ENCODE data around the gene ORM2.

ORM2 gene

DNA sequence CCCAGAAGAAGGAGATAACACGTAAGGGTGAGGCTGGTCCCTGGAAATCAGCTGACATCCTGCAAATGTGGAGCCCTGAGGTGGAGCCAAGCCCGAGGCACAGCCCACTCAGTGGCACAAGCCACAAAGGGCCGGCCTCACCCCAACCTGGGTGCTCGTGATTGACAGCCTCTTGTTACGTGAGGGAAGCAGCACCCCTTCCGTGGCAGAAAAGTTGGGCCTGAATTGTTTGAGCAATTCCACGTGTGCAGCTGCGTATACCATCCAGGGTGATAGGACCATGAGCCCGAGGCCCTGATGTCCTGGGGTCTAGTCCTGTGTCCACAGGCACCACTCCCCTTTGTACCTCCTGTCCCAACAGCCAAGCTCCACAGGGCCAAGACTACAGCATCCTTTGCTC, 4.8 kb downstream of the ORM2 start:
- no peak for DNase-seq

DNA sequence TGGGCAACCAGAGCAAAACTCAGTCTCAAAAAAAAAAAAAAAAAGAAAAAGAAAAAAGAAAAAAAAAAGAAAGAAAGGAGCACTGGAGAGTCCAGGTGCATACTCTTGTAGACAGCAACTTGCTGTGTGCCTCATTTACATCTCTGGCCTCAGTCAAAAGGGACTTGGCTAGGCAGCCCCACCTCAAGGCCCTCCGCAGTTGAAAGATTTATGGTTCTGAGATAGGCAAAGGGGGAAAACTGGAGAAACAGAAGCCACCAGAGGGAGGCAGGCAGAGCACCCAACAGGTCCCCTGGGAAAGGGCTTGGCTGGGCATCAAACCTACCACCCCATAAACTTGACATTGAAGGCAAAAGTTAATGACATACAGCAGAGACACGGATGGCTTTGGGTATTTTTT, 6.1 kb downstream of the ORM2 start:
- DNase-seq: no peak

DNA sequence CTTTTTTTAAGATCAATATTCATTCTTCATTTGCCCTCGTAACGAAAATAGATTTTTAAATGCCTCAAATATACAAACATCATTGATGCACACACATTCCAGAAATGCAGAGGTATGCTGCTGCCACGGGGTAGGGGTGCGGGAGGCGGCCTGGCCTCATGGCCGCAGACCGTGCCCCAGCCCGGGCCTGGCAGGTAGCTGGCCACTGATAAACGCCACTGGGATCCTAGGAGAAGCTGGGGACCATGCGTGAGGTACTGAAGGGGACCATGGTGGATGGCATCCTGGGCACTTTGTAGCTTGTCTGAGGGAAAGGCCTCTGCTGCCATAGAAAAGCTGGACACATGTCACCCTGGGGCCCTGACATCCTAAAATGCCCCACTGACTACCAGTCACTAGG, 6.5 kb downstream of the ORM2 start:
- no peak for DNase-seq

DNA sequence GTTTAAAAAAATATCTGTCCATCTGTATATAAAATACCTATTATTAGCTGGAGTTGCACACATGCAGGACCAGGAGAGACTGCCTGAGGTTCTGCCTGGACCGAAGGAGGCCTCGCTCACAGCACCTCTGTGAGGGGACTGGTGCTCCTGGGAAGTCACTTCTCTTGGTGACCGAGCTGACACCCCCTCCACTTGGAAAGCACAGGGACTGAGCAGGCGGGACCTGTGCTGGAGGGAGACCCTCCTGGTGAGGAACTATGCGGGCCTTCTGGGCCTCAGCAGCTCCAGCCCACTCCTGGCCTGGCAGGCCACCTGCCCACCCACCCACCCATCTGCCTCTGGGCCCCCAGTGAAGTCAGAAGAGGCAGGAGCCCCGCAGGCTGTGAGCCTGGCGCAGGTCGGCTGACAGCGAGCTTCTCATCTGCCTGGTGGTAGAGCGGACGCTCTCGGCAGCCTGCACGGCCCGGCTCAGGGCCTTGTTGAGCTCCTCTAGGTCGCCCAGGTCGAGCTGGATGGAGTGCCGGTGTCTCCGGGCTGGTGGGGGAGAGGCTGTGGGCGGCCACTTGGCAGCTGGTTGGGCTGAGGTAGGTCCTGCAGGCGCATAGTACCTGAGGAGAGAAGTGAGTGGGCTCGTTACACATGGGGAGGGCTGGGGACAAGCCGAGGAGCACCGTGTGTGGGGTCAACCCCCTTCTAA, 7.2 kb downstream of the ORM2 start:
- no peak for DNase-seq

DNA sequence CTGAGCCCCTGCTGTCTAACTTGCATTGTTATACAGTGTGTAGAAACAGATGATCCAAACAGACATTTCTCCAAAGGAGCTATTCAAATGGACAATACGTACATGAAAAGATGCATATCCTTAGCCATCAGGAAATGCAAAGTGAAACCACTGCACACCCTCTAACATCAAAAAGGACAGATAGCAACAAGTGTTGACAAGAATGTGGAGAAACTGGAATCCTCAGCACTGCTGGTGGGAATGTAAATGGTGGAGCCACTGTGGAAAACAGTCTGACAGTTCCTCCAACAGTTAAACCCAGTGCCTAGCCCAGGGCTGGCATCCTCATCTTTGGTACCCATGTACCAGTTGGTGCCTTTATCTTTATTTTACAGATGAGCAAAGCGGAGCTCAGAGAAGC, 8.5 kb downstream of the ORM2 start:
- no peak for DNase-seq

DNA sequence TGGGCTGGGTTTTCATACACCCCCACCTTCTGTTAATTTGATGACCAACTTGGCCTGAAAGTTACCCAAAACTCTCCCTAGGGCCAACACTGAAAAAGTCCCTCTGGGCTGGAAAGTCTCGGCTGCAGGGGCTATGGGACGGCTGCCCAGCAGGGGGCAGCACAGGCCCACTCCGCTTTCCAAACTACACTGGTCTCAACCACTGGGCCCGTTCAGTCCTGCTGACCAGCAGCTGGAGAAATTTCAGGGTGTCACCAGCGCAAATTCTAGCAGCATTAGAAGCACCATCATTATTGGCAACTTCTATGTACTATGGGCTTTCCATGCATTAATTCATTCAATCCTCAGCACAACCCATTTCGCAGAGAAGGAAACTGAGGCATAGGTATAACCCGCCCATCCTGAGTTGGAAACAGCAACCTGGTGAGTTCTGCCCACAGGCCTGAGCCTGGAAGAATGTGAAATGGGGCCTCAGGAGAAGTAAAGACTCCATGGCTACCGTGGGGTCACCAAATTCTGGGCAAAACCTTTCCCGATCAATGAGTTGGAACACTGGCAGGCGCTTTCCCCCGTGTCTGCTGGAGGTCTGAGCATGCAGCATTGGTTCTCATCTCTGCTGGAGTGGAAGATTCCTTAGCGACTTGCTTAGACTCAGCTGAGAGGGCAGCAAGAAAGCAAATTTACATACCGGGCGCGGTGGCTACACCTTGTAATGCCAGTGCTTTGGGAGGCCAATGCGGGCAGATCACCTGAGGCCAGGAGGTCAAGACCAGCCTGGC, 9.7 kb downstream of the ORM2 start:
- peak; percentile 7 for DNase-seq

DNA sequence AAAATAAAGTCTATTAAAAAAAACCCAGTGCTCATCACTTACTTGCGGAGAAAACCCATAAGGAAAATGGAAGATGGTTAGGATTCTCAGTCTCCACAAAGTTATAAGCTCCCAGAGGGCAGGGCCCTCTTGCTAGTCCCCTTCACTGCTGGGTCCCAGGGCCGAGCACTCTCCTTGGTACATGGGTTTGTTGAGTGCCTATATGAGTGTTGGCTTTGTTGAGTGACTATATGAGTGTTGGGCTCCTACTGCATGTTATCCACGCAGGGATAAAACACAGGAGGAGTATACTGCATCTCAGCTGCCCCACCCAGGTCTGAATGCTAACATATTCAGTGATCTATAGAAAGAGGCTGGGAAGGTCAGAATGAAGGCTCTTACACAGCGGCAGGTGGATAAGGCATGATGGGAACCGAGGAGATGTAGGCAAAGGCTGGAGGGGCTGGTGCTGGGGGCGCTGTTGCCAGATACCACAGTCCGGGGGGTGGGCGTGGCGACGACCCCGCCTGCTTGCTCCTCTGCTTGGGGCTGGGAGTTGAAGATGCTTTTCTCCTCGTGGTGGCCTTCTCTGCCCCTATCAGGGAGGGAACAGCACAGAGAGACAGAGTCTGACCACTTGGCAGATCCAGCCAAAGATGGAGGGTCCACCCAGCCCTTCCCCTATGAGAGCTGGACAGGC, 11.6 kb downstream of the ORM2 start:
- DNase-seq: no peak

DNA sequence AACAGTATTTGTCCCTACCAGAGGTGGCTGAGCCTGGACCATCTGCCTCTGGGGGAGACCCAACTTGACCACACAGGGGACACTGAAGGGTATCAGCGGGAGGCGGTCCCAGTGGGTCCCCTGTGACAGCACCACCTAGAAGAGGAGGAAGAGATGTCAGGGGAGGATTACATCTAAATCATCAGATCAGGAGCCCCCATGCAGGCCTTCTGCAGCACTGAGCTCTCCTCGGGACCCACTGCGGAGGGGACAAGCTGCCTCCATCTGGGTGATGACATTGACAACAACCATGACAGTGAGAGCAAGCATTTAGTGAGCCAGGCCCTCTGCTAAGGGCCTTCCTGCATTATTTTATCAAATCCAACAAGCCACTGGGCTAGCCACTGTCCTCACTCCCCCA, 12.3 kb downstream of the ORM2 start:
- no peak for DNase-seq

DNA sequence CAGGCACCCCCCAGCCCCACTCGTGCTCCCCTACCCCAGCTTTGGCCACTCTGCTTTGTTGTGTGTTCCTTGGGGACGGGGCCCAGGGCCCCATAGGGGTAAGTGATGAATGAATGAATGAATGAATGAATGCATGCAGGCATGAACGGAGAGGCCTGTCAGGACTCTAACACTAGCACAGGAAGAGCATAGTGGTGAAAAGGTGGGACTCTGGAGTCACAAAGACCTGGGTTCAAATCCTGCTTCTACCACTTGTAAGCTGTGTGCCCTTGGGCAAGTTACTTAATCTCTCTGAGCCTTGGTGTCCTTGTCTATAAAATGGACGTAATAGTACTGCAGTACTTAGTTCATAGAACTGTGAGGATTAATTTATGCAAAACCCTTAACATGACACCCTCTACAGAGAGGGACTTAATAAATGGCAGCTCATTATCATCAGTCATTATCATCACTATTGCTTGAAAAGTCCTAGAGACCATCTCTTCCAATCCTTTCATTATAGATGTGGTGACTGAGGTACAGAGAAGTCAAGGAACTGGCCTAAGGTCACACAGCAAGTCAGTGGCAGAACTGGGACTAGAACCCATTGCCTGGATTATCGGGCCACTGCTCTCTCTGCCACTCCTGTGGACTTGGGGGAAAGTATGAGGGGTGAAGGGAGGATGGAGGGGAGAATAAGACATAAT, 13.2 kb downstream of the ORM2 start:
- no peak for DNase-seq

DNA sequence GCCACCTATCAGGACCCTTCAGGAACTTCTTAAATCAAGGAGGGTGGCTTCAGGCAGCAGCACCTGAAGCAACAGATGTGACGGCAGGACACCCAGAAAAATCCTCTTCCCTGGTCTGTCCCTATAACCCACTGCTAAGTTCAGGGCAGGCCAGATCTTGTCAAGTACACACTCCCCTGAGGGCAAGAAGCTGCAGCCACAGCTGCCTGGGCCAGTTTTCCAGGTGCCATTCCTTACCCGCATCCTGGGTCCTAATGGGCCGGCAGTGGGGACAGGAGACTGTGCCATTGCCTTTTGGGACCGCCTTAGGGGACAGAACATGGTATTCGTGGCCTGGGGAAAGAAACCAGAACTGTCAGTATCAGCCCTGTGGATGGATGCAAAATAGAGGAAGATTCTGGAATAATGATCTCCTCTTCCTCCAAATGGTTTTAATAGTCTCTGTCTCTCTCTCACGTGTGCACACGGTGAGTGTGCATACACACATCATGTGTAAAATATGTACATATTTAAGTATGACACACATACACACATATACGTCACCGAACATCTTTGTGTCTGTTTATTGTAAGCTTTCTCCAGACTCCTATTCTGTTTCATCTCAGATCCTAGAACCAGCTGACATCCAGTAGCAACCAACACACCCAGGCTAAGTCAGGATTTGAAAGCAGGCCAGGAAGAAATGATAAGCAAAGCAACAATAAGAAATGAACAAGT, 14.0 kb downstream of the ORM2 start:
- no peak for DNase-seq

DNA sequence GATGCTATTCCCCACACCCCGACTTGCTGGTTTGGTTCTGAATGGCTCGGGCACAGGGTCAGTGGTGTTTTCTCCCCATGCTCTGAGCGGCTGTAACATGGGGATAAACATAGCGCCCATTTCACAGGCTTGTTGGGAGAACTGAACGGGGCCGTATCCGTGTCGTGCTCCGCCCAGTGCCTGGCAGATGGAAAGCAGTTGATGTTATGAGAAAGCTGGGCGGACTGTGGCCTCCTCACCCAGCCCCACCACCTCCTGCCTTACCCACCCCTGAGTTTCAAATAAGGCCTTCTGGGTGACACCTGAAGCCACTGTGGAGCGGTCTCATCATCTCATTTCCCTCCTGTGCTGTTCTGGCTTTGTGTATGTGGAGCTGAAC, 14.5 kb downstream of the ORM2 start:
- DNase-seq: no peak

DNA sequence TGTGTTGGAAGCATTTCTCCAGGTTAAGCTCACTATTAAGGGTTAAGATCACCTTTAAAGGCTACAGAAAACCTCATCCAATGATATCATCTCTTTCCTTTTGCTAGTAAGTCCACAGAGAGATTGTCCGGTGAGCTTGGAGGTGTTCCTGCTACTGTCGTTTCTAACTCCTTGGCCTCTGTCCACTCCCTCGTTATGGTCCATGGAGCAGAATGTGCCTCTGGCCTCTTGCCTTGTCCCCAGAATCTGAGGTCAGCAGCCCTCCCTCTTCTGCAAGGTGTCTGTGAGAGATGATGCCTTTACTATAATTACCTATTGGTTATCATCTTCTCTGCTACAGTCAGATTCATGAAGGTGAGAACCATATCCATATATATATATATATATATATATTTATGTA, 15.0 kb downstream of the ORM2 start:
- DNase-seq: no peak

DNA sequence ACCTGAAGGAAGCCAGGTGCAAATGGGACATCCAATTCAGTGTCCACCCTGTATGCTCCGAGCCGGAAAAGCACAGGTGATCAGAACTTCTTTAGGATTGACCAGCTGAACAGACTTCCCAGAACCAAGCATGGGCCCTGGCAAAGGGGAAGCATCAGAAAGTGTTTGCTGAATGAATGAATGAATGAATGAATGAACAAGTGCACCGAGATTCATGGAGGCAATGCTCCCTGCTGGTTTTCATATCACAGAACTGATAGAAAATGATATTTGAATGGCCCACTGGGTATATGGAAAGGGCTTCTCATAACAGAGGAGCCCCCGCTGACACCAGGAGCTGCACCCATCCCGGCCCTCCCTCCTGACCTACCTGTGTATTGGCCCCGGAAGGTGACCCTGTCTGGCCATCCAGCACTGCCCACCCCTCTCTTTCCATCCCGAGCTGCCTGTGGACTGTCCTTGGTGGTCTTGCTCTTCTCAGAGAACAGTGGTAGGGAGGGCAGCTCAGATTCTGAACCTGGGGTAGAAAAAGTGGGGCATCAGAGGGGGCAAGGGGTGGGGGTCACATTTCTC, 15.9 kb downstream of the ORM2 start:
- no peak for DNase-seq

DNA sequence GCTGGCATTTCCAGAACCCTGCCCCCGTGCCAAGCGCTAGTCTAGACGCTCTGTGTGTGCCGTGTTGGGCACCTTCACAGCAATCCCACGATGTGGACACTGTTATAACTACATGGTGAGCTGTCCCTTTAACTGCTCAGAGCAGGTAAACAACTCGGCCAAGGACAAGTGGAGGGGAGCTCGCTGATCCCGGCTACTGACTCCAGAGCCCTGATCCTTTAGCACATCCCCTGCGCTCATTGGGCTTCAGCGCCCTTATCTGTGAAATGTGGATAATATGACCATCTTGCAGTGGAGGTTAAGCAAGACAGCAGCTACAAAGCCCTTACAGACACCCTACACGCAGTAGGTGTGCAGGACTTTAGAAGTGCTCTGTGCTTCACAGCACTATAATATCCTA, 16.5 kb downstream of the ORM2 start:
- DNase-seq: no peak

DNA sequence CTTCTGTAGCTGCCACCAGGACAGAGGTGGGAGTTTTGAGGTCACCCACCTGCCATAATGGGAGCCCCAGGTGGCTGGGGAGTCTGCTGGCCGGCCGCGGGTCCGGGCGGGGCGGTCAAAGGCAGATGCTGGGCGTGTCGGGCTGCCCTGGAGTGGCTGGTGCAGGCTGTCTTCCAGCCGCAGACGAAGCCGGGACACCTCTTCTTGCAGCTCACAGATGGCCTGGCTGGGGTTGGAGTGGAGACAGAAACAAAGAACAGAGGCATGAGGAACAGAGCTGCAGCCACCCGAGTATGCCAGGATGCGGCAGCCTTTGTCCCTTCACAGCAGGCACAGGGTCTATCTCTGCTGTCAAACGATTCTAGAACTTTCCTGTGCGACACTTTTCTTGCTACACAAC, 18.0 kb downstream of the ORM2 start:
- no peak for DNase-seq

DNA sequence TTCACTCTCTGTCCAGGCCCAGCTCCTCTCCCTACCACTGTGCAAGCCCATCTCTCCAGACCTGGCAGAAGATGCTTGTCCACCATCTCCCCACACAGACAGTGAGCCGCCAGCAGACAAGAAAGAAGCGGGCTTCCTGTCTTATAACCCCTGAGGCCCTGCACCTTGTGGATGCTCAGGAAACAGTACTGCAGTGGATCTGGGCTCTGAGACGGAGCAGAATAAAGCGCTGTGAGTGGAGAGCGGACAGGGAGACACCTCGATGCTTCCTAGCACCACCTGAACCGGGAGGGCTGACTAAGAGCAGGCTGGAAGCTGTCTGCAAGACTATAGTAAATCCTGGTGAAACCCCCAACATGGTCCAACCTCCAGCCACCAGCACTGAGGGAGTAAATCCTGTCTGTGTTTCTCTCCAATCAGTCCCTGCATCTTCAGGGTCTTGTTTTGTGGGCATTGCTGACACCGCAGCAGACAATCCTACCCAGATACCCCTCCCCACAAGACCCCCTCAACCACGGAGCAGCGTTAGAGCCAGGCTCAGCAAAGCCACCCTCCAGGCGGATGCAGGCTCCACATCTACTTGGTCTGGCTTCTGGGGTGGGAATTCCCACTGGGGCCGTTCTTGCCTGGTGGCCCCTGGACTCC, 18.7 kb downstream of the ORM2 start:
- no peak for DNase-seq

DNA sequence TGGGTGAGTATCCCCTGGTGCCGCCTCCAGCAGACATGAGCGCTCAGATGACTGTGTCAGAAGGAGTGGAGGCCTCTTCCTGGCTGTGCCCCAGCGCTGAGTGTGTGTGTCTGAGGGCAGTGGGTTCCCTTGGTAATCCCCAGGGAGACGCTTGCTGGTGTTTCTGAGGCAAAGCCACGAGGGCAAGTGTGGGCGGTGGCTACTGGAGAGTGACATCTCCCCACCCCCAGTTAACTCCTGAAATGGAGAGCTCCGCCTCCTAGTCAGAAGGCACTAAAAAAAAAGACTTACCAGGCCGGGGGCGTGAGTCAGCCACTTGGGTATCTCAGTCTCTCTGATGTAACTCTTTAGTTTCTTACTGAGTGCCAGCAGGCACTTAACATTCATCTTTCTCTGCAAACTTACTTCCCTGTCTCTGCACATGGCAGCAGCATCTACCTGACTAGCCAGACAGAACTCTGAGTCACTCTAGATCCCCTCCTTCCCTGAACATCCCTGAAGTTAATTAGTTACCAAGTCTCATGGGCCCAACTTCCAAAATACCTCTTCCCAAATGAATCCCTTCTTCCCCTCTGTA, 19.3 kb downstream of the ORM2 start:
- no peak for DNase-seq

DNA sequence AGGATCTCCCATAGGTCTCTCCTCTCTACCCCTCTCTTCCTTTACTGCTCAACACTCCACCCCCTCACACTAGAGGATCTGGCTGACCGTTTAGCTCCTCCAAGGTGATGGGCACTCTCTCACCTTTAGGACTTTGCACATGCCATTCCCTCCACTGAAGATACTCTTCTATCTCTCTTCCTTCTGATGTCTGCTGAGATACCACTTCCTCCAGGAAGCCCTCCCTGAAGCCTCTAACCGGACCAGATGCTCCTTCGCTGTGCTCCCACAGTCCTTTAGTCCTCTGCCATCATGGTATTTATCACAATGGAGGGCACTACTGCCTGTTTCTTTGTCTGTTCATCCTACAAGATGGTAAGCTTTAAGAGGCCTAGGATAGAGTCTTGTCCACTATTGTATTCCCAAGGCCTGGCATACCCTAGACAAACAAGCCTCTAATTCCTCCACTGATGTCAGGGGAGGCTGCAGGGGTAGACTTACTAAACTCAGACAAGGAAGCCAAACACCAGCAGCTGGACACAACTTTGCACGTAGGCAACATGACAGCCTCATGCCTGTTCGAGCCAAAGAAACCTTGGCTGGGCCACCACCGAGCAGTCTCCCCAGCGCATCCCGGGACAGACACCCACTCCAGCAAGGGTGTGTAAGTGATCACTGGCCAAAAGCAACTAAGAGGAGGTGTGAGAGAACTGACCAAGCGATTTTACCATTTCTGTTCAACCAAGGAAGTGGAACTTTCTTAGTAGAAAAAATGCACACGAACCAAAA, 20.2 kb downstream of the ORM2 start:
- no peak for DNase-seq

DNA sequence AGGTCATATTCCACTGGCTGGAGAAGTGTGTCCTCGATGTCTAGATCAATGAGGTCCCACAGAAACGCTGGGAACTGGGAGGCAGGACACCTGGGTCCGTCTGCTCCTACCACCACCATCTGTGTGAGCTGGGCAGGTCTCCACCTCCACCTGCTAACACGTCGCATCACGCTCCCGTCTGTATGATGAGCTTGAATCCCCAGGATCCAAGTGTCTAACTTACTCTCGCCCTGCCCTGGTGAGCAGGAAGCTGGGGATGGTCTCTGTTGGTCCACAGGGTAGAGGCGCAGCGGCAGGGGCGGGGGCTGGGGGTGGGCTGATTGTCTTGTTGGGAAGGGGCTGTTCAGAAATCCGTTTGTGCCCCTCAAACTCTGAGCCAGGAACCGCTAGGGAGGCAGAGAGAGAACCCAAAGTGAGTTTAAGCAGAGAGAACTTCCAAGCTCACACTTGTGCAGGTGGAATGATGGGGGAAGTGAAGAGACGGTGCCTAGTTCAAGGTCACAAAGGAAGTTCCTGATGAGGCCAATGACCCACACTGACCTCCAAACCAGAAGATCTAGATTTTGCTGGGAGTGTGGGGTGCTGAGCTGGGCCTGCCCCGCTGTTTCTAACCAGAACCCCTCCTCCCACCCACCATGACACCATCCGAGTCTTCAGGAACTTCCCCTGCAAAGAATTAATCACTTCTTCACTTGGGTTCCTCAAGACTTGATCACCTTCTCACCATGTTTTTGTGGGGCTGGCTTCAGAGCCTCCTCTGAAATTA, 21.1 kb downstream of the ORM2 start:
- no peak for DNase-seq

DNA sequence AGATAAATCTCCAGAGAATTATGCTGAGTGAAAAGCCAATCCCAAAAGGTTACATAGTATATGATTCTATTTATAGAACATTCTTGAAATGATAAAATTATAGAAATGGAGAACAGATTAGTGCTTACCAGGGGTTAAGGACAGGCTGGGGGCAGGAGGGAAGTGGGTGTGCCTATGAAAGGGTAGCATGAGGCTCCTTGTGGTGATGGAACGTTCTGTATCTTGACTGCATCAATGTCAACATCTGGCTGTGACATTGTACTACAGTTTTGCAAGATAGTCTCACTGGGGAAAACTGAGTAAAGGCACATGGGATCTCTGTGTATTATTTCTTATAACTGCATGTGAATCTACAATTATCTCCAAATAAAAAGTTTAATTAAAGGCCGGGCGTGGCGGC, 22.3 kb downstream of the ORM2 start:
- no peak for DNase-seq

Measured in NCI-H1105 treated with DMSO at 0.1 percent for 48 hours (cell line).